NCI-H526 (cell line): ENCODE data around the gene NFKBIA.
A peak's percentile ranks its signal among the peaks of the same experiment; 100 is the strongest.
"Not testable (repeated sequence)": the region's sequence is repeated elsewhere in the genome, so short reads cannot be mapped to it uniquely, and the experiment has no call there.

Source experiments
- DNase-seq, 2 experiments: peaks; one replicate each; lab custom pipeline; 2025; lab: John Stamatoyannopoulos, UW

NFKBIA gene

DNA sequence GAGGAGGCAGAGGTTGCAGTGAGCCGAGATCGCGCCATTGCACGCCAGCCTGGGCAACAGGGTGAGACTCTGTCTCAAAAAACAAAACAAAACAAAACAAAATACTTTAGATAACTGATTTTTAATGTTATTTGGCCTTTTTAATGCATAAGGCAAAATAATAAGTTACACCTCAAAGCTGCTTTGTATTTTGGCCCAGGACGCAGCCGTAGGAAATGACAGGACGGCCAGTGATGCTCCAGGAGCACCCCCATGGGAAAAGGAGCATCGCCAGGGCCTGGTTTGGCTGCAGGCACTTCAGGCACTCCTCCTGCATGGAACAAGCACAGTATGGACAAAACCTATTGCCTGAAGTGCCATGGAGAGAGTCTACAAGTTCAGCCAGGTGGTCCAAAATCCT, 3.5 kb upstream of the NFKBIA start:
- no peak for DNase-seq

- no peak for DNase-seq
These were observed 2.7 kb upstream of the NFKBIA start for GRCh38 chr14:35407306-35407630.

- DNase-seq, result peak; percentile 47 to 73
These were observed 2.2 kb upstream of the NFKBIA start for GRCh38 chr14:35406506-35407305.

GRCh38 chr14:35406090-35406489, 1.5 kb upstream of the NFKBIA start:
- DNase-seq, result peak; percentile 36 to 56

GRCh38 chr14:35405304-35405996, 901 bp upstream of the NFKBIA start:
- peak in 1 of 2 experiments; percentile 52 for DNase-seq

GRCh38 chr14:35403603-35404448, 723 bp downstream of the NFKBIA start:
- DNase-seq, result peak; percentile 70 to 93

DNA sequence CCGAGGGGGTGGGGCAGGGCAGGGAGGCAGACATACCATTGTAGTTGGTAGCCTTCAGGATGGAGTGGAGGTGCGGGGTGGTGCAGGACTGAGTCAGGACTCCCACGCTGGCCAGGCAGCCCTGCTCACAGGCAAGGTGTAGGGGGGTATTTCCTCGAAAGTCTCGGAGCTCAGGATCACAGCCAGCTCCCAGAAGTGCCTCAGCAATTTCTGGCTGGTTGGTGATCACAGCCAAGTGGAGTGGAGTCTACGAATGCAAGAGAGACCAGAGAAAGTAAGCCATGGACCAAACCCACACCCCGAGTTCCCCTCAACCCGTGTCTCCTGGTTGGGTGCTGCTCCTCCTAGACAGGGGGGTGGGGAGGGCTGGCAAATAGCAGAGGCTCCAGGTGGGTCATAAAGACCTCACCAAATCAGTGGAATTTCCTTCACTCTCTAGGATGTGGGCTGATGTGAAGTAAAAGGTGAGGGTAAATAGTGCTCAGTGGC, 1.4 kb downstream of the NFKBIA start:
- no peak for DNase-seq

DNA sequence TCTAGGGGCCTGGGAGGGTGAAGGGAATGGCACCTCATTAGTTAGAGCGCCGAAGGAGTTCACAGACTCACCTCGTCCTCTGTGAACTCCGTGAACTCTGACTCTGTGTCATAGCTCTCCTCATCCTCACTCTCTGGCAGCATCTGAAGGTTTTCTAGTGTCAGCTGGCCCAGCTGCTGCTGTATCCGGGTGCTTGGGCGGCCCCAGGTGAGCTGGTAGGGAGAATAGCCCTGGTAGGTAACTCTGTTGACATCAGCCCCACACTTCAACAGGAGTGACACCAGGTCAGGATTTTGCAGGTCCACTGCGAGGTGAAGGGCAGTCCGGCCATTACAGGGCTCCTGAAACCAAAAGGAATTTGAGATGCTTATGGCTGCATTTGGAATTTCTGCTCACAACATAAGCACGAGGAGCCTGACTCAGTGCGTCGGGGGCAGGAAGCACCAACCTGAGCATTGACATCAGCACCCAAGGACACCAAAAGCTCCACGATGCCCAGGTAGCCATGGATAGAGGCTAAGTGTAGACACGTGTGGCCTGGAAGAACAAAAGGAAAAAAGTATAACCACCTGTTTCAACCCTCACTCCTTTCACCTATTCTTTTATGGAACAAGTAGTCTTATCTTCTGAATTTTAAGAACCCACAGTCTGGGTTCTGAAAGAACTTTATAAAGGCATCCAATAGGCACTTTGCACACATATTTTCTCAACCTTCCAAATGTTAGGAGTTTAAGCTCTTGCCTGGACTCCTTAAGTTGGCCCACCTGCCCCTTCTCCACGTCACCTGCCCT, 2.0 kb downstream of the NFKBIA start:
- no peak for DNase-seq

GRCh38 chr14:35401422-35402265, 2.9 kb downstream of the NFKBIA start:
- DNase-seq, result no peak

DNA sequence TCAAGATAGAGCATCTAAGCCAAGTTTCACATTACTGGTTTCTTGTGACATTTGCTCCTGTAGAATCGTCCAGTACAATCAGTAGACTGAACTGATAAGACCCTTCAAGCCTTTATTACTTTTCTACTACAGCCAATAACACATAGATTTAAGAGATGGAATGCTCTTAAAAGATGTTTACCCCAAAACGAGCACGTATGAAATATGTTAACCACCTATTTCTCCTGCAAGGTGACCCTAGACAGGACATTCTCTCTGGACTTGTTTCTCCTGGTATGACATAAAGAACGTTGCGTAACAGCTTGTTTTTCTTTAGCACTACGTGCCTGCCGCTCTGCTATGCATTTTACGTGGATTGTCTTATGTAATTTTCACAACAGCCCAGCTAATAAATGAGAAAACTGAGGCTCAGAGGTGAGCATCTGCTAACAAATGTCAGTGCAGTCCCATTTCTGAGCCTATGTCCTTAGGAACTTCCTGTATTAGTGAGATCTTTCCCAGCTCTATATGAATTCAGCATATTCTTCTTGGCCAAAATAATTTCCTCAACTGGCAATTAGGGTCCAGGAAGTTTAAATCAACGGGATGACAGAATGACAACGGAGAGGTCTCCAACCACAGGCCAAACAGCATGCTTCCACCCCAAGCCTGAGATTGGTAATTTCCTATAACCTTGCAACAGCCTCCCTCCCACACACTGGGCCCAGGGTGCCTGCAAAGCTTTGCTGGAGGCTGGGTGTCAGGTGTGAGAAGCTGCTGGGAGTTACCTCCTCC, 3.7 kb downstream of the NFKBIA start:
- no peak for DNase-seq

DNA sequence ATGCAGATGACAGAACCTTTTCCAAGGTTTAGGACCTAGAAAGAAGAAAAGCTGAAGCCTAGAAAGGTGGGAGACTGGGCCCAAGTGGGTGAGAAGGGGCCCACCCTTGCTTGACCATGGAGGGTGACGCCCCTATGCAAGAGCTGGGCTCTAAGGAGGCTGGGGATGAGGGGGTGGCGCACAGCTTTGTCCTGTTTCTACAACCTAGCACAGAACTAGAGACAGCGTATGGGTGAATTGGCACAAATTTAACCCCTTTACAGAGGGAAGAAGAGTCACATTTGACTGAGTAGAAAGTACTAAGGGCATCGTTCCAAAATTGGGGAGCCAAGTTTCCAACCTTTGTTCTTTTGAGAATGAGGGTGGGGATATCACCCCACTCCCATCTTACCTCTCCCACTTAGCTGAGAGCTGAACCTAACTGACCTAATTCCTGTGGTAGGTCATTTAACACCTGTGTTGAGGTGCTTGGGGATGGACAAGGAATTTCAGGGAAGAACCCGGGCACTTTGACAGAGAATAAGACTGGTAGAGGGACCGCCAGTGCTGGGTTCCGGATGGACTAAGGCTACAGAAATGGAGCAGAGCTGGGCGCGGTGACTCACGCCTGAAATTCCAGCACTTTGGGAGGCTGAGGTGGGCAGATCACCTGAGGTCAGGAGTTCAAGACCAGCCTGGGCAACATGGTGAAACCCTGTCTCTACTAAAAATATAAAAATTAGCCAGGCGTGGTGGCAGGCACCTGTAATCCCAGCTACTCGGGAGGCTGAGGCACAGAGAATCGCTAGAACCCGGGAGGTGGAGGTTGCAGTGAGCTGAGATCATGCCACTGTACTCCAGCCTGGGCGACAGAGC, 5.2 kb downstream of the NFKBIA start:
- DNase-seq, result no peak

GRCh38 chr14:35398071-35398584, 6.4 kb downstream of the NFKBIA start:
- DNase-seq, result peak; percentile 22 to 43

GRCh38 chr14:35396610-35397009, 7.9 kb downstream of the NFKBIA start:
- DNase-seq, result not testable (repeated sequence)

- no peak for DNase-seq
These were observed 9.3 kb downstream of the NFKBIA start for GRCh38 chr14:35395283-35395682.

GRCh38 chr14:35394326-35395013, 10.1 kb downstream of the NFKBIA start:
- no peak for DNase-seq

DNA sequence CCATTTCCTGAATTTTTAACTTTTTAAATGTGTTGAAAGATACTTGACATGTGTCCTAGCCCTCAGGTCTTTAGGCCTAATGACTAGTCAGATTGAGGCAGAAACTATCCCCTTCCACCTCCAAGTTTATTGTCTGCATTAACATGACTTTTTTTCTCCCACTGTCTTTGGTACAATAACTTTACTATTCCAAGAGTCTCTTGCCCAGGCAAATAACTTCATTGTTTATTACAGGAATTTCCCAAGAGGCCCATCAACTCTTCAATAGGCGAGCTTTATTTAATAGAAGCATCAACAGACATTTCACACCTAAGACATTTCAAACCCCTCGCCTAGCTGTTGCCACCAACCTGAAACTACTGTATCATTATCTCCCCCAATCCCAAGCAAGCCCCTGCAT, 10.7 kb downstream of the NFKBIA start:
- DNase-seq, result peak in 1 of 2 experiments; percentile 19

DNA sequence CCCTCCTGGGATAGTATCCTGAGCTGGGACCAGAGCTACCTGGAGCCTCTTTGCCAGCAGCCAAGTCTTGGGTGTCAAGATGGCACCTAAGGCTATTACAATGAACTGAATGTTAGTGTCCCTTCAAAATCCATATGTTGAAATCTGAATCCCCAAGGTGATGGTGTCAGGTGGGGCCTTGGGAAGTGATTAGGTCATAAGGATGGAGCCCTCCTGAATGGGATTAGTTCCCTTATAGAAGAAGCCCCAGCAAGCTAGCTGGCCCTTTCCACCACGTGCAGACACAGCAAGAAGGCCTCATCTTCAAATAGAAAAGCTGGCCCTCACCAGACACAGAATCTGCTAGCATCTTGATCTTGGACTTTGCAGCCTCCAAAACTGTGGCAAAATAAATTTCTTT, 12.4 kb downstream of the NFKBIA start:
- DNase-seq, result no peak

DNA sequence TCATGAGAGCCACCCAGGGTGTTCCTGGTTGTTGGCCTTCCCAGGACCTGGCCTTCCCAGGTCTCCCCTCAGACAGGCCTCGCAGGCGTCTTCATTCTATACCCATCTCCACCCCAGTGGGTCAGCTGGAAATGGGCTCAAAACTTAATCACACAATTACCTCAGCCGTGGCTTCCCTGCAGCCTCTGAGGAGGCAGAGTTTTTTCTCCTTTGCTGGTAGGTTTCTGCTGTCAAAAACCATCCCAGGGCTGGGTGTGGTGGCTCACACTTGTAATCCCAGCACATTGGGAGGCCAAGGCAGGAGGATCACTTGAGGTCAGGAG, 13.2 kb downstream of the NFKBIA start:
- no peak for DNase-seq
